ENCODE data around the gene VSX2.

DNA sequence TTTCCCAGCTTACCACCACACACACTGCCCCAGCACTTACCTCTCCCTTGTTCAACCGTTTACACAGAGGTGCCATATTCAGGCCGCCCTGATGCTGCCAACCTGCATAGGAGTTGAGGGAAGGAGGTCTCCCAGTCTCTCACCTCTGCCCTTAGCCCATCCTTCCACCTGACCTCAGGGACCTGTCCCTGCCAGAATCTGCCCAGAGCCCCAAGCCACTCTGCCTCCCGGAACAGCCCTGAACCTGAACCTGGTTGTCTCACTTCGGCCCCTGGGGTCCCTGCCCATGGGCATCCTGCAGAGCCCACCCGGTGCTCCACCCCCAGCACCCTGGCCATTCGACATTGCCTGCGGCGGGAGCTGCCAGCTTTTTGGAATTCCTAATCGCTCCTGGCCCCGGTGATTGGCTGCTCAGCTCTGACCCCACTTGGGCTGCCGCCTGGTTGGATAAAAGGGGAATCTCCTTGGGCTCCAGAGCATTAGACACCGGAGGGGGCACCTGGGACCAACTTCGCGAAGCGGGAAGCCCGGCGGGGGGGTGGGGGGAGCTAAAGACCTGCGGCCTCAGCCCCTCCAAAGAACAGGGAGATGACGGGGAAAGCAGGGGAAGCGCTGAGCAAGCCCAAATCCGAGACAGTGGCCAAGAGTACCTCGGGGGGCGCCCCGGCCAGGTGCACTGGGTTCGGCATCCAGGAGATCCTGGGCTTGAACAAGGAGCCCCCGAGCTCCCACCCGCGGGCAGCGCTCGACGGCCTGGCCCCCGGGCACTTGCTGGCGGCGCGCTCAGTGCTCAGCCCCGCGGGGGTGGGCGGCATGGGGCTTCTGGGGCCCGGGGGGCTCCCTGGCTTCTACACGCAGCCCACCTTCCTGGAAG lies at the start of gene VSX2:
- TF ChIP-seq, protein P1, sequence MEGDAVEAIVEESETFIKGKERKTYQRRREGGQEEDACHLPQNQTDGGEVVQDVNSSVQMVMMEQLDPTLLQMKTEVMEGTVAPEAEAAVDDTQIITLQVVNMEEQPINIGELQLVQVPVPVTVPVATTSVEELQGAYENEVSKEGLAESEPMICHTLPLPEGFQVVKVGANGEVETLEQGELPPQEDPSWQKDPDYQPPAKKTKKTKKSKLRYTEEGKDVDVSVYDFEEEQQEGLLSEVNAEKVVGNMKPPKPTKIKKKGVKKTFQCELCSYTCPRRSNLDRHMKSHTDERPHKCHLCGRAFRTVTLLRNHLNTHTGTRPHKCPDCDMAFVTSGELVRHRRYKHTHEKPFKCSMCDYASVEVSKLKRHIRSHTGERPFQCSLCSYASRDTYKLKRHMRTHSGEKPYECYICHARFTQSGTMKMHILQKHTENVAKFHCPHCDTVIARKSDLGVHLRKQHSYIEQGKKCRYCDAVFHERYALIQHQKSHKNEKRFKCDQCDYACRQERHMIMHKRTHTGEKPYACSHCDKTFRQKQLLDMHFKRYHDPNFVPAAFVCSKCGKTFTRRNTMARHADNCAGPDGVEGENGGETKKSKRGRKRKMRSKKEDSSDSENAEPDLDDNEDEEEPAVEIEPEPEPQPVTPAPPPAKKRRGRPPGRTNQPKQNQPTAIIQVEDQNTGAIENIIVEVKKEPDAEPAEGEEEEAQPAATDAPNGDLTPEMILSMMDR (IDR thresholded peaks at IDR 0.05): no peak
- TF ChIP-seq POLR2A (IDR thresholded peaks at IDR 0.05): no peak
